H1 (cell line): ENCODE measurements around the gene DIAPH1. TPM values are rescaled to one million over a fixed set of nuclear protein-coding genes. Genes with fewer than 3 reads are reported as not detected.

ENCODE experiments used
- CTCF ChIA-PET: fragments of 300-600 bp; sonication (Branson Sonifier 250); formaldehyde crosslinking; loops from one replicate; lab custom pipeline; 2021; ENCODE audit not compliant: partially characterized antibody; lab: Charles Lee
- POLR2A ChIA-PET: fragments of 300-600 bp; sonication (Branson Sonifier 250); formaldehyde crosslinking; loops from one replicate; lab custom pipeline; 2021; ENCODE audit warnings: inconsistent platforms; ENCODE audit not compliant: partially characterized antibody; lab: Charles Lee
- DNase-seq, 2 experiments: peaks; one replicate each; pipeline versions ENCODE4 v3.0.0 to v3.0.0-alpha.2; 2010 to 2022; ENCODE audit warnings: low spot score in 2 of 2, low read depth in 1 of 2, mixed read lengths in 1 of 2
- FAIRE-seq: peaks from 2 replicates; lab custom pipeline; 2011; peaks lifted over from hg19 to GRCh38; lab: Jason Lieb, UNC
- H2AFZ ChIP-seq: 2 replicates; pipeline ENCODE4 v1.8.1; 2012; ENCODE audit warnings: low read length, inconsistent platforms
- H2AK5ac ChIP-seq: 2 replicates; pipeline ENCODE4 v1.6.1; 2013; ENCODE audit warnings: low read depth, low read length
- H2BK120ac ChIP-seq: replicated peaks from 2 replicates; pipeline ENCODE3; 2013; ENCODE audit warnings: low read depth, low read length, inconsistent platforms
- H2BK12ac ChIP-seq: 2 replicates; pipeline ENCODE4 v1.6.1; 2013; ENCODE audit warnings: low read depth, low read length
- H2BK15ac ChIP-seq: 2 replicates; pipeline ENCODE4 v1.6.1; 2013; ENCODE audit warnings: low read length
- H2BK20ac ChIP-seq: 2 replicates; pipeline ENCODE4 v1.6.1; 2013; ENCODE audit warnings: low read length
- H2BK5ac ChIP-seq: 2 replicates; pipeline ENCODE4 v1.6.1; 2013; ENCODE audit warnings: low read depth, low read length
- H3K14ac ChIP-seq: 2 replicates; pipeline ENCODE4 v1.6.1; 2013; ENCODE audit warnings: inconsistent platforms; ENCODE audit not compliant: insufficient read length
- H3K18ac ChIP-seq: 2 replicates; pipeline ENCODE4 v1.6.1; 2013; ENCODE audit warnings: low read length; ENCODE audit errors: extremely low read depth
- H3K23ac ChIP-seq: 2 replicates; pipeline ENCODE4 v1.6.1; 2013; ENCODE audit warnings: inconsistent platforms; ENCODE audit not compliant: insufficient read length
- H3K23me2 ChIP-seq: 2 replicates; pipeline ENCODE4 v1.6.1; 2013; ENCODE audit warnings: low read depth, low read length
- H3K27ac ChIP-seq: 2 replicates; pipeline ENCODE4 v1.6.1; 2011; ENCODE audit warnings: low read depth, low read length, inconsistent platforms
- H3K27me3 ChIP-seq, 4 experiments: replicated peaks in 1 of 4; 1 replicate in 1 of 4; 2 replicates in 3 of 4; pipeline versions ENCODE4 v1.6.1 to v1.8.1; 2011 to 2013; ENCODE audit warnings: low read length in 3 of 4, mild to moderate bottlenecking in 3 of 4, inconsistent platforms in 2 of 4, mixed read lengths in 2 of 4, moderate library complexity in 1 of 4; ENCODE audit not compliant: control insufficient read depth in 3 of 4, insufficient read depth in 3 of 4; ENCODE audit errors: extremely low read depth in 1 of 4
- H3K36me3 ChIP-seq, 4 experiments: 2 replicates each; pipeline versions ENCODE4 v1.6.1 to v1.8.1; 2011 to 2013; ENCODE audit warnings: mild to moderate bottlenecking in 4 of 4, low read length in 3 of 4, moderate library complexity in 2 of 4, control low read depth in 1 of 4, inconsistent platforms in 1 of 4; ENCODE audit not compliant: insufficient read depth in 4 of 4, control insufficient read depth in 2 of 4
- H3K4ac ChIP-seq: replicated peaks from 2 replicates; pipeline ENCODE3; 2013; ENCODE audit warnings: low read length, low read depth, mixed read lengths, inconsistent platforms; ENCODE audit not compliant: insufficient read length
- H3K4me1 ChIP-seq, 4 experiments: replicated peaks in 1 of 4; 1 replicate in 1 of 4; 2 replicates in 3 of 4; pipeline versions ENCODE4 v1.6.1 to v1.8.1; 2011 to 2013; ENCODE audit warnings: low read length in 3 of 4, inconsistent platforms in 2 of 4, mixed read lengths in 1 of 4; ENCODE audit not compliant: insufficient read depth in 4 of 4, control insufficient read depth in 3 of 4
- H3K4me2 ChIP-seq, 2 experiments: 2 replicates each; pipeline versions ENCODE4 v1.6.1 to v1.8.1; 2011 to 2013; ENCODE audit warnings: low read depth in 2 of 2, low read length in 2 of 2, control low read depth in 1 of 2, inconsistent platforms in 1 of 2, mild to moderate bottlenecking in 1 of 2; ENCODE audit not compliant: insufficient read depth in 1 of 2
- H3K4me3 ChIP-seq, 4 experiments: fragments of 200-600, 300-600 bp in 1 of 4; sonication (generic), shearing (Covaris generic), sonication (Bioruptor Twin) in 1 of 4; 2 replicates each; pipeline versions ENCODE4 v1.5.1 to v1.8.1; 2011 to 2016; ENCODE audit warnings: low read length in 4 of 4, low read depth in 3 of 4, control low read depth in 2 of 4, inconsistent platforms in 2 of 4, mild to moderate bottlenecking in 2 of 4, mixed read lengths in 1 of 4, moderate library complexity in 1 of 4; ENCODE audit not compliant: insufficient read depth in 2 of 4; ENCODE audit errors: extremely low read depth in 1 of 4
- H3K56ac ChIP-seq: replicated peaks from 2 replicates; pipeline ENCODE3; 2013; ENCODE audit warnings: low read depth, mild to moderate bottlenecking, mixed read lengths, low read length, inconsistent platforms; ENCODE audit not compliant: insufficient read length
- H3K79me1 ChIP-seq: 2 replicates; pipeline ENCODE4 v1.6.1; 2013; ENCODE audit warnings: low read depth, low read length, control low read depth
- H3K79me2 ChIP-seq, 2 experiments: 2 replicates each; pipeline versions ENCODE4 v1.6.1 to v1.8.1; 2012 to 2013; ENCODE audit warnings: low read length in 2 of 2, mild to moderate bottlenecking in 2 of 2, inconsistent platforms in 1 of 2; ENCODE audit not compliant: insufficient read depth in 2 of 2, control insufficient read depth in 1 of 2
- H3K9ac ChIP-seq, 4 experiments: replicated peaks in 1 of 4; 1 replicate in 1 of 4; 2 replicates in 3 of 4; pipeline versions ENCODE4 v1.6.1 to v1.8.1; 2011 to 2013; ENCODE audit warnings: low read depth in 3 of 4, low read length in 3 of 4, control low read depth in 2 of 4, mild to moderate bottlenecking in 2 of 4, moderate library complexity in 2 of 4, inconsistent platforms in 1 of 4; ENCODE audit errors: extremely low read depth in 1 of 4
- H3K9me3 ChIP-seq, 2 experiments: 2 replicates each; pipeline versions ENCODE4 v1.6.1 to v1.8.1; 2012 to 2013; ENCODE audit warnings: mild to moderate bottlenecking in 2 of 2, moderate library complexity in 2 of 2, control low read depth in 1 of 2, inconsistent platforms in 1 of 2, low read depth in 1 of 2, low read length in 1 of 2, mixed read lengths in 1 of 2; ENCODE audit not compliant: insufficient read depth in 2 of 2
- H4K20me1 ChIP-seq, 2 experiments: replicated peaks in 1 of 2; 2 replicates each; pipeline versions ENCODE3 to v1.8.1; 2011 to 2013; ENCODE audit warnings: inconsistent platforms in 2 of 2, low read length in 2 of 2, mild to moderate bottlenecking in 1 of 2; ENCODE audit not compliant: insufficient read depth in 2 of 2, control insufficient read depth in 1 of 2
- H4K5ac ChIP-seq: 2 replicates; pipeline ENCODE4 v1.6.1; 2013; ENCODE audit warnings: low read length, low read depth, mixed read lengths, inconsistent platforms; ENCODE audit not compliant: insufficient read length
- H4K8ac ChIP-seq: 2 replicates; pipeline ENCODE4 v1.8.0; 2013; ENCODE audit warnings: mild to moderate bottlenecking, moderate library complexity, low read length, inconsistent platforms; ENCODE audit not compliant: insufficient read depth; ENCODE audit errors: extremely low read depth
- H4K91ac ChIP-seq: replicated peaks from 2 replicates; pipeline ENCODE3; 2013; ENCODE audit warnings: low read length, mixed read lengths, inconsistent platforms; ENCODE audit not compliant: insufficient read length
- JUN ChIP-seq: IDR thresholded peaks from 2 replicates; pipeline ENCODE4 v1.6.1; 2011; ENCODE audit warnings: low read depth, mild to moderate bottlenecking, improper control_type of control experiment, low read length
- KDM1A ChIP-seq: fragments of 200-600, 300-600 bp; sonication (generic); IDR thresholded peaks from 2 replicates; pipeline ENCODE4 v1.7.1; 2016; ENCODE audit warnings: mild to moderate bottlenecking, low read length, borderline replicate concordance
- MAFK ChIP-seq: IDR thresholded peaks from 2 replicates; pipeline ENCODE4 v1.6.1; 2012; ENCODE audit warnings: low read depth, mild to moderate bottlenecking, improper control_type of control experiment, low read length
- NRF1 ChIP-seq: IDR thresholded peaks from 2 replicates; pipeline ENCODE4 v1.6.1; 2011; ENCODE audit warnings: mild to moderate bottlenecking, low read depth, low read length, improper control_type of control experiment
- SIX5 ChIP-seq: IDR thresholded peaks from 2 replicates; pipeline ENCODE4 v1.6.1; 2011; ENCODE audit warnings: mild to moderate bottlenecking, low read depth, low read length
- SUZ12 ChIP-seq: fragments of 200-600 bp; sonication (generic); IDR thresholded peaks from 2 replicates; pipeline ENCODE4 v1.6.1; 2012; ENCODE audit warnings: mild to moderate bottlenecking, inconsistent platforms, low read length, moderate library complexity, mixed read lengths
- TBP ChIP-seq: IDR thresholded peaks from 2 replicates; pipeline ENCODE4 v1.6.1; 2011; ENCODE audit warnings: low read depth, low read length, improper control_type of control experiment
- WGBS, 2 experiments: shearing (Covaris generic) in 1 of 2; methylation state at CpG; one replicate each; pipeline versions ENCODE4 v1.1.6 to v1.1.7; 2013 to 2015; ENCODE audit warnings: low lambda C conversion rate in 2 of 2, mixed read lengths in 2 of 2, inconsistent platforms in 1 of 2, low coverage in 1 of 2, missing lambda C conversion rate in 1 of 2; ENCODE audit not compliant: insufficient replicate concordance in 2 of 2, insufficient coverage in 1 of 2, insufficient read length in 1 of 2; ENCODE audit errors: extremely low coverage in 1 of 2, missing lambda C conversion rate in 1 of 2; 5-methylcytosine and 5-hydroxymethylcytosine counted together
- polyA plus RNA-seq, 7 experiments: library from polyadenylated mRNA; depleted of rRNA in 3 of 7; stranded (reverse) in 5 of 7; unstranded in 2 of 7; fragments of >200 nt in 5 of 7; fragments of 200-250 nt in 2 of 7; gene quantifications; 1 replicate in 5 of 7; 2 replicates in 1 of 7; 4 replicates in 1 of 7; pipeline versions ENCODE4 v1.2.1 to v1.2.3, GENCODE V29; 2011 to 2013; ENCODE audit warnings: missing spikeins in 2 of 7, mixed read lengths in 2 of 7
- total RNA-seq: library from RNA; stranded (reverse); fragmentation: NEBNext Ultra II Directional; extraction: Animal tissue kit (Norgen Biotek cat#: 25700); gene quantifications from 2 replicates; pipeline ENCODE4 v1.2.1, GENCODE V29; 2021

DIAPH1 gene
- total and polyA plus RNA-seq, 2 of the 8 experiments (the other 6 are each of a cell fraction or from before 2014, with no cell fraction given) = 61.2 to 114 TPM

DNA sequence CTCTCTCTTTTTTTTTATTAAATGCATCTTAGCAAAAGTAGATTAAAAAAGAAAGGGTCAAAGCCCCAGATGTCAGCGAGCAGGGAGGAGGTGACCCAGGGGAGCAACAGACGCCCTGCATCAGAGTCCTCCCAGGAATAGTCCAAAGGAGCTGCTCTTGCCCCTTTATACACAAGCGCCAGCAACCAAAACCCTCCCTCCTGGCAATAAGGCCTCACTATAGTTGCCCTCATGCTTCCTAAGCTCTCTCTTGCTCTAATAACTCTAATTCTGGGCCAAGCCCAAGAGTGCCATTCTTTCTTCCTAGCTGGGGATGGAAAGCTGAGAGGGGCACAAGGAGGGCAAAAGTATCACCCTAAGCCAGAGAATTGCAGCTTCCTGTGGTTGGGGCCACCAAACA lies 103.7 kb downstream of the DIAPH1 start:
- H3K79me2 ChIP-seq = no peaks in the 10 kb centered on the region
- H3K56ac ChIP-seq = no peak overlapping the region
- WGBS, 2 experiments = 92% methylated on average over 3 of the region's 3 CpGs; no CpG with 5 or more reads in 1 of the 2 experiments
- H3K36me3 ChIP-seq = peaks cover 4 to 20% (median 17%) of the 10 kb centered on the region in 4 experiments; a peak in 7 of 8 replicates
- H2BK5ac ChIP-seq = no peak overlapping the region; the same call in 1 of the 2 replicates
- ChIA-PET POLR2A (interaction anchor here (0.6 to 5.1 kb wide), 9 partner anchors 9 to 151 kb away, joined by 3 to 33 read pairs (median 4); partner anchors contain the start of genes PCDHGA11, PCDHGA5 and PCDHGC3), CTCF (interaction anchor here (0.7 to 50.9 kb wide), 26 partner anchors 8 to 333 kb away, joined by 3 to 1236 read pairs (median 10); partner anchors contain the start of genes PCDHB10, PCDHB11, PCDHB14 and PCDHB15)
- H3K9me3 ChIP-seq = no peaks in the 10 kb centered on the region
- no peak overlapping the region for H2AFZ ChIP-seq
- H2BK120ac ChIP-seq = no peak overlapping the region
- H4K91ac ChIP-seq = no peak overlapping the region
- no peak overlapping the region for H3K14ac ChIP-seq
- H4K5ac ChIP-seq = no peak overlapping the region
- no peak overlapping the region for H3K27ac ChIP-seq
- no peak for DNase-seq
- H3K9ac ChIP-seq = no peak overlapping the region
- TF ChIP-seq SUZ12 (no peak), JUN (no peak), KDM1A (no peak), MAFK (no peak), TBP (no peak), NRF1 (no peak), SIX5 (no peak)
- H4K8ac ChIP-seq = no peak overlapping the region
- peaks cover 15% of the 10 kb centered on the region for H3K23me2 ChIP-seq
- H3K4me3 ChIP-seq = no peak overlapping the region; a peak in 1 of 8 replicates
- peak overlapping the region; percentile 98 to 100; a peak in 2 of 4 replicates for H3K4me2 ChIP-seq
- peaks cover 3 to 23% (median 9%) of the 10 kb centered on the region in 4 experiments for H3K4me1 ChIP-seq
- no peaks in the 10 kb centered on the region for H4K20me1 ChIP-seq
- H3K23ac ChIP-seq = no peak overlapping the region
- no peaks in the 10 kb centered on the region for H3K27me3 ChIP-seq
- no peak overlapping the region for H3K4ac ChIP-seq
- no peak overlapping the region for H2BK20ac ChIP-seq
- H2BK15ac ChIP-seq = no peak overlapping the region
- no peaks in the 10 kb centered on the region for H3K79me1 ChIP-seq
- H2BK12ac ChIP-seq = no peak overlapping the region
- no peak overlapping the region for H3K18ac ChIP-seq
- no peak overlapping the region for H2AK5ac ChIP-seq
- no peak for FAIRE-seq
